ENCODE data around the gene JPT1. TPM values are rescaled to one million over a fixed set of nuclear protein-coding genes. Genes with fewer than 3 reads are reported as not detected.

JPT1 gene
- 10 to 100 TPM; 40.0 to 46.8 TPM for total RNA-seq
- 80.4 to 100 reads per million in 2 donors for total RNA-seq

GRCh38 chr17:75154195-75155106 lies at the start of gene JPT1:
JPT1 (minus strand) TSS chr17:75154512; CDS start chr17:75154397, 115 bp downstream.
- Mint-ChIP-seq H3K4me3 (peak within 1 kb of the TSS; percentile 96), H3K4me1 (peaks cover 32% of the 10 kb centered on the region), H3K27me3 (no peaks in the 10 kb centered on the region), H3K27ac (peak within 1 kb of the TSS; percentile 93), H3K36me3 (ENCODE audit: low read depth) (peaks cover 2% of the 10 kb centered on the region)
- DNase-seq (peak; percentile 88 to 96 (median 94)), ATAC-seq (peak; percentile 98)
- H3K9me3 ChIP-seq (ENCODE audit: control insufficient read depth, low read length, poor library complexity, severe bottlenecking) = no peaks in the 10 kb centered on the region

DNA sequence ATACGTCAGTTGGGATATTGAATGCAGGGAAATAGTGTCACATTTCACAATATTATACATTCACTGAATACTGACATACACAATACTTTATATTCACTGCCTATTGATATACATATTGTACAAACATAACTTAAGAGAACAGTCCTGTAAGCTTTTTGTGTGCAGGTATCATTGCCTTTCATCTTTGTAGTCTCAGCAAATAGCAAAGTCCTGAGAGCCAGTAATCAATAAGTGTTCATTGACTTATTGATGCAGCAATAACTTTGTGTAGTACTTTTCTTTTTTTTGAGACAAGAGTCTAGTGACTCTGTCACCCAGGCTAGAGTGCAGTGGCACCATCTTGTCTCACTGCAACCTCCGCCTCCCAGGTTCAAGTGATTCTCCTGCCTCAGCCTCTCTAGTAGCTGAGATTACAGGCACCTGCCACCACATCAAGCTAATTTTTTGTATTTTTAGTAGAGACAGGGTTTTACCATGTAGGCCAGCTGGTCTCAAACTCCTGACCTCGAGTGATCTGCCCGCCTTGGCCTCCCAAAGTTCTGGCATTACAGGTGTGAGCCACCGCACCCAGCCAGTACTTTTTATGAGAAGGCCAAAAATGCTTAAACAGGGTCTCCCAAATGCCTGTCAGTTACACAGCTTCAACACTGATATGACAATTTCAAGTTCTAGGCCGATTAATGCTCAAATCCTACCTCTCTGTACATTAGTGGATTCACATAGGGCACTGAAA lies 45.7 kb upstream of the JPT1 start:
- no peaks in the 10 kb centered on the region for H3K9me3 ChIP-seq (ENCODE audit: control insufficient read depth, low read length, poor library complexity, severe bottlenecking)
- Mint-ChIP-seq H3K36me3 (ENCODE audit: low read depth) (no peaks in the 10 kb centered on the region), H3K27me3 (no peaks in the 10 kb centered on the region), H3K4me3 (no peak overlapping the region), H3K27ac (no peak overlapping the region), H3K4me1 (peaks cover 7% of the 10 kb centered on the region)
- no peak for ATAC-seq
- no peak for DNase-seq

DNA sequence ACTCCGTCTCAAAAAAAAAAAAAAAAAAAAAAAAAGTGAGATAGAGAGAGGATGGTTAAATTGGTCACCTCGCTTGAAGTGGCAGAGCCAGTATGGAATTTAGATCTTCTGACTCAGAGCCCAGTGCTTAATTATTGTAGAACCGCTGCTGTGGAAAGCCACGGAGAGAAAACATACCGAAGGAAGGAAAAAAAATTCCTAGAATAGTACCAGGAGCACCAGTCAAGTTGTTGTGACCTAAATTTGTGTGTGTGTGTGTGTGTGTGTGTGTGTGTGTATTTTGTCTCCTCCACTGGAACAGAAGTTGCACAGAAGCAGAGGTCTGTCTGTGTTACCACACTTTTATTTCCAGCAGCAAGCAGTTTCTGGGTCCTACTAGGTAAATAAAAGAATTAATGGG lies 40.6 kb upstream of the JPT1 start:
- Mint-ChIP-seq H3K27ac (no peak overlapping the region), H3K4me1 (peaks cover 2% of the 10 kb centered on the region), H3K27me3 (no peaks in the 10 kb centered on the region), H3K4me3 (no peak overlapping the region), H3K36me3 (ENCODE audit: low read depth) (no peaks in the 10 kb centered on the region)
- DNase-seq (no peak), ATAC-seq (no peak)
- H3K9me3 ChIP-seq (ENCODE audit: control insufficient read depth, low read length, poor library complexity, severe bottlenecking) = no peaks in the 10 kb centered on the region

GRCh38 chr17:75191584-75191983 lies 37.3 kb upstream of the JPT1 start:
- Mint-ChIP-seq H3K36me3 (ENCODE audit: low read depth) (no peaks in the 10 kb centered on the region), H3K27ac (no peak overlapping the region), H3K4me1 (peaks cover 4% of the 10 kb centered on the region), H3K4me3 (no peak overlapping the region), H3K27me3 (no peaks in the 10 kb centered on the region)
- H3K9me3 ChIP-seq (ENCODE audit: control insufficient read depth, low read length, poor library complexity, severe bottlenecking) = no peaks in the 10 kb centered on the region
- no peak for DNase-seq
- no peak for ATAC-seq

DNA sequence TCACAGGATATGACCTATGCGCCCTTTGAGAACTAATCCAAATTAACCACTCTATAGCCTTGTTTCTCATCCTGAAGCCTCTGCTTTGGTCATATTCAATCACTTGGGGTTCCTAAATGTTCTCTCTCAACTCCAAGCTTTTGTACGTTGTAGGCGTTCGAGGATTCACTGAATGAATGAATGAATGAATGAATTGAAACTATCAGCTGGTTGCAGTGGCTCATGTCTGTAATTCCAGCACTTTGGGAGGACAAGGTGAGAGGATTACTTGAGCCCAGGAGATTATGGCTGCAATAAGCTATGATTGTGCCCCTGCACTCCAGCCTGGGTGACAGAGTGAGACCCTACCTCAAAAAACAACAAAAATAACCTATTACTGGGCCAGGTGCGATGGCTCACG lies 34.3 kb upstream of the JPT1 start:
- Mint-ChIP-seq H3K4me3 (no peak overlapping the region), H3K27ac (peak overlapping the region; percentile 62), H3K4me1 (peaks cover 12% of the 10 kb centered on the region), H3K27me3 (no peaks in the 10 kb centered on the region), H3K36me3 (ENCODE audit: low read depth) (no peaks in the 10 kb centered on the region)
- no peak for ATAC-seq
- DNase-seq = no peak
- H3K9me3 ChIP-seq (ENCODE audit: control insufficient read depth, low read length, poor library complexity, severe bottlenecking) = no peaks in the 10 kb centered on the region

DNA sequence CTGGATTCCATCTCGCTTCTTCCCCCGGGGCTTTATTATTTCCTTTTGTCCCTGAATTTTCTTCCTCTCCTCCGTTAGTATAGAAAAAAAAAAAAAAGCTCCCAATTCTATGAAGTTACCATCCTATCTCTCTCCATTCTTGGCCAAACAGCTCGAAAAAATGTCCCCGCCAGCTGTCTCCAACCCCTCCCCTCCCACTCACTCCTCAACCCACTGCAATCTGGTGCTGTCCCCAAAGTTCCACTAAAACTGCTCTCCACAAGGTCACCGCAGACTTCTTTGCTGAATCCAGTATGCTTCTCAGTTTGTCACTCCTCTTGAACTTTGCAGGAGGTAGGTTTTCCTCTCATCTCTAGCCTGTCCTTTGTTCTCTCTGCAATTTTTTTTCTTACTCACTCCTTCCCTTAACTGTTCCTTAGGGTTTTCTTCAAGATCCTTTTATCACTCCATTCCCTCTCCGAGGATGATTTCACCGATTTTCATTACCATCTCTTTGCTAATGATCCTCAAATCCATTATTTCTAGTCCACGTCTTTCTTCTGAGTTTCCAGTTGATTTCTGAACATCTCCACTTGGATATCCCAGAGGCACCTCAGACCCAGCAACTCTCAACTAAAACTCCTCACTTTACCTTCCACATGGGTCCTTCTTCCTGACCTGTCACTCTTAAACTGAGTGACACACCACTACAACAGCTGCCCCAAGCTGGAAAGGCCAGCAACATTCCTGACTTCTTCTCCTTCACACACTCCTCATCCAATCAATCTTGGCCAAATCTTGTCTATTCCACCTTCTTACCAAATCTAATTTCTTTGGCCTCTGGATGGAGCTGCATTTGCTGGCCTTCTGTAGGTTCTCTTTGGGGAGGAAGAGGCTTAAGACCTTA lies 29.9 kb upstream of the JPT1 start:
- Mint-ChIP-seq H3K4me1 (peaks cover 27% of the 10 kb centered on the region), H3K27me3 (no peaks in the 10 kb centered on the region), H3K4me3 (peak overlapping the region; percentile 97), H3K27ac (peak overlapping the region; percentile 98), H3K36me3 (ENCODE audit: low read depth) (no peaks in the 10 kb centered on the region)
- DNase-seq = no peak
- H3K9me3 ChIP-seq (ENCODE audit: control insufficient read depth, low read length, poor library complexity, severe bottlenecking) = no peaks in the 10 kb centered on the region
- ATAC-seq = no peak

DNA sequence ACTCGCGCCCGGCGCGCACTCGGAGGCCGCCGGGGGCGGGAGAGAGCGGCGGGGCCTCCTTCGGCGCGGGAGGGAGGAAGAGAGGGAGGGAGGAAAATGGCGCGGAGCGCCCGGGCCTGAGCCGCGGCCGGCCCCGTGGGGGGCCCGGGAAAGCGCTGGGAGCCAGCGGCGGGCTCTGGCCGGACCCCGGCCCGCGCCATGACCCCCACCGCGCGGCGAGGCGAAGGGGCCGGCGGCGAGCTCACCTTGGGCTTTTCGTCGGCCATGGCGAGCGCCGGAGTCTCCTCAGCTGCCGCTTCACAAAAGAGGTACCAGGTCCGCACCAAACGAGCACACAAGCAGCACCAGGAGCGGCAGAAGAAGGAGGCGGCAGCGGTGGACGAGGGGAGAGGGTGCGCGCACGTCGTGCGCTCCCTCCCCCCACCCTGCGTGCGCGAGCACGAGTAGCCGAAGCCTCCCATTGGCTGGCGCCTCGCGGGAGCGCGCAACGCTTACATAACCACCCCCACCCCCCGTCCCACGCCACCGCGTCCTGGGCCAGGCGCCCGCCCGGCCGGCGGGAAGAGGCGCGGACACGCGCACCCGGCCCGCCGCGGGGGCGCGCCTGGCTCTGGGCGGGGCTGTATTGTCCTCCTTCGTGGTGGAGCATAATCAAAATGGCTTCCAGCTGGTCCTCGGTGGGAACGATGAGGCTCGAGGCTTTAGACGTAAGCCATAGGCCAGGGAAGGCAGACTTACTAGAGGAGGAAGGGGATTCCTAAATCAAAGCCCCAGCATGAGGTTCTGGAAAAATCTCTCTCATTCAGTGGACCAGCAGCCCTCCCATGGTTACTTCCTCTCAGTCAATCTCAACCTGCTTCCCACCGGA lies 28.5 kb upstream of the JPT1 start, which contains the start of gene SUMO2:
Gene SUMO2, minus strand, starts transcription at position 391 of the 868 bp plus-strand sequence. Its CDS starts 125 bp downstream, at position 266.
- ATAC-seq (peak; percentile 81), DNase-seq (peak; percentile 93 to 95 (median 94))
- Mint-ChIP-seq H3K4me1 (peaks cover 24% of the 10 kb centered on the region), H3K36me3 (ENCODE audit: low read depth) (no peaks in the 10 kb centered on the region), H3K4me3 (peak within 1 kb of the TSS; percentile 97), H3K27me3 (no peaks in the 10 kb centered on the region), H3K27ac (peak within 1 kb of the TSS; percentile 98)
- H3K9me3 ChIP-seq (ENCODE audit: control insufficient read depth, low read length, poor library complexity, severe bottlenecking) = no peaks in the 10 kb centered on the region

DNA sequence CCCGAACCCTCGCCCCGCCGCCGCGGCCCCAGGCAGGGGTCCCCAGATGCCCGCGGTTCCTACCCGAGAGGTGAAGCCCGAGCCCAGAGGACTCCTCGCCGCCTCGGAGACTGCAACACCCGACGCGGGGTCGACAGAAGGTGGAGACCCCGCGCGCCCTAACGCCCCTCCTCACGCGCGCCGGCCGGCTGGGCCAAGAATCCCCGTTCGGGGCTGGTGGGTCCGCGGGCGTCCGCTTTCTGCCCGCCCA lies 27.9 kb upstream of the JPT1 start:
- no peaks in the 10 kb centered on the region for H3K9me3 ChIP-seq (ENCODE audit: control insufficient read depth, low read length, poor library complexity, severe bottlenecking)
- DNase-seq (no peak), ATAC-seq (peak; percentile 4)

DNA sequence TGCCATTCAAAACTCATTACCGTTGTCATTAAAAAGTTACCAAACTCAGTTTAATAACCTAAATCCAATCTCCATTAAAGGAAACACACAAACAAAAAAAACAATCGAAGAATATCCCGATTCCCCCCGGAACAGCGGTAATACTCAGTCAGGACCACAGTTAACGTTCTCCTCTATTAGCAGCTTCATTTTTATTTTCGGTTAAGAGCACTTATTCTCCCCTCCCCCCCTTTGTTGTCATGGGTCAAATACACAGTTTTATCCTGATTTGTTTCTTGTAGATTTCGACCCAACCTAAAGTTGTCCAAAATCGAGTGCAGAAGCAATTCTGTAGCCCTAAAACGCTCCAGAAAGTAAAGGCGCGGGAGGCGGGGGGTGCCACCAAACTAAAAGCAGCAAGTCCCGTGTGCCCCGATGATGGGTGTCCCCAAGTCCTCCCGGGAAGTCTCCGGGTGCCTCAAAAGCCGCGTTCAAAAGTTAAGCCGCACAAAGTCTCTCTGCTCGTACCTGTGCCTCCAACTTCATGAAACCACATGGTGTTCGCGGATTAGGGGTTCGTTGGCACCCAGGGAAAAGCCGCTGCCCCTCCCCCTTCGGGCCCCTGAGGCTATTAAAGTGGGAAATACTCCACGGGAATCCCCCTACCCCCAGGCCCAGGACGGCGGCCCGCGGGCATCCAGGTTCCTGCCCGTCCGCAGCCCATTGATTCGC lies 27.5 kb upstream of the JPT1 start:
- H3K9me3 ChIP-seq (ENCODE audit: control insufficient read depth, low read length, poor library complexity, severe bottlenecking) = no peaks in the 10 kb centered on the region
- ATAC-seq (peak; percentile 4), DNase-seq (peak; percentile 28 to 51 (median 45))
- no peaks in the 10 kb centered on the region for H3K36me3 Mint-ChIP-seq (ENCODE audit: low read depth)
- peaks cover 25% of the 10 kb centered on the region for H3K4me1 Mint-ChIP-seq
- peak overlapping the region; percentile 97 for H3K4me3 Mint-ChIP-seq
- no peaks in the 10 kb centered on the region for H3K27me3 Mint-ChIP-seq
- peak overlapping the region; percentile 93 for H3K27ac Mint-ChIP-seq

More for the DNA sequence above, 27.9 kb upstream of the JPT1 start:
- Mint-ChIP-seq H3K4me3 (peak overlapping the region; percentile 97), H3K36me3 (ENCODE audit: low read depth) (no peaks in the 10 kb centered on the region), H3K27ac (peak overlapping the region; percentile 93), H3K4me1 (peaks cover 24% of the 10 kb centered on the region), H3K27me3 (no peaks in the 10 kb centered on the region)

GRCh38 chr17:75181110-75181509 lies 26.8 kb upstream of the JPT1 start:
- Mint-ChIP-seq H3K36me3 (ENCODE audit: low read depth) (no peaks in the 10 kb centered on the region), H3K4me1 (peaks cover 29% of the 10 kb centered on the region)
- no peak for ATAC-seq

DNA sequence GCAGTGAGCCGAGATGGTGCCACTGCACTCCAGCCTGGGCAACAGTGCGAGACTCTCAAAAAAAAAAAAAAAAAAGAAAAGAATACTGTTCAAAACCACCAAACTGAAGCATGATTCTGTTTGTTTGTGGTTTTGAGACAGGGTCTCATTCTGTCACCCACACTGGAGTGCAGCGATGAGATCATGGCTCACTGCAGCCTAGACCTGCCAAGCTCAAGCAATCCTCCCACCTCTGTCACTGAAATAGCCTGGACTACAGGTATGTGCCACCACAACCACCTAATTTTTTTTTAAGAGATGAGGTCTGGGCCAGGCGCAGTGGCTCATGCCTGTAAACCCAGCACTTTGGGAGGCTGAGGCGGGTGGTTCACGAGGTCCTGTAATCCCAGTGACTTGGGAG lies 24.1 kb upstream of the JPT1 start:
- no peaks in the 10 kb centered on the region for H3K9me3 ChIP-seq (ENCODE audit: control insufficient read depth, low read length, poor library complexity, severe bottlenecking)
- Mint-ChIP-seq H3K27ac (no peak overlapping the region), H3K4me3 (no peak overlapping the region), H3K36me3 (ENCODE audit: low read depth) (no peaks in the 10 kb centered on the region), H3K4me1 (peaks cover 20% of the 10 kb centered on the region), H3K27me3 (no peaks in the 10 kb centered on the region)
- DNase-seq (no peak), ATAC-seq (no peak)

More at GRCh38 chr17:75181110-75181509, 26.8 kb upstream of the JPT1 start:
- H3K9me3 ChIP-seq (ENCODE audit: control insufficient read depth, low read length, poor library complexity, severe bottlenecking) = no peaks in the 10 kb centered on the region
- Mint-ChIP-seq H3K27me3 (no peaks in the 10 kb centered on the region), H3K27ac (peak overlapping the region; percentile 93), H3K4me3 (peak overlapping the region; percentile 97)
- DNase-seq = no peak

GRCh38 chr17:75176625-75177024 lies 22.3 kb upstream of the JPT1 start:
- Mint-ChIP-seq H3K36me3 (ENCODE audit: low read depth) (no peaks in the 10 kb centered on the region), H3K4me3 (no peak overlapping the region), H3K27me3 (no peaks in the 10 kb centered on the region), H3K27ac (peak overlapping the region; percentile 60), H3K4me1 (peaks cover 18% of the 10 kb centered on the region)
- no peak for DNase-seq
- ATAC-seq = no peak
- no peaks in the 10 kb centered on the region for H3K9me3 ChIP-seq (ENCODE audit: control insufficient read depth, low read length, poor library complexity, severe bottlenecking)
